ENCODE measurements around the gene MAPK1. TPM values are rescaled to one million over a fixed set of nuclear protein-coding genes. Genes with fewer than 3 reads are reported as not detected.

Gene MAPK1
- total and polyA plus RNA-seq, 12 donors, result 8.3 to 124 (median 101) TPM

DNA sequence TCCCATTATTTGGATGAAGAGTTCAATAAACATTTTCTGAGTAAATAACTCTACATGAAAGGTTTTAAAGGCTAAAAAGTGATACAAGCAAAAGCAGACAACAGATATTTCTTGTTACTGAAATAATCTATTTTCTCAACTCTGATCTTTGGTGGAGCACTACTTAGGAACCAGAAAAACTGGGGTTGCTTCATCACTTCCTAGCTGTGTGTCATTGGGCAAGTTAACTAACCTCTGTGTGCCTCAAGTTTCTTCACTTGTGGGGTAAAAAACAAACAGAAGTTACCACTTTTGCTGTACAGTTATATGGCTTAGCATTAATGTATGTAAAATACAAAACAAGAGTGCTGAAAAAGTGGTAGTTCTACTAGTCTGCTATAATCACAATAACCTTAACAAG, 5.6 kb downstream of the MAPK1 start:
- Histone ChIP-seq H3K9me3 (no peaks in the 10 kb centered on the region), H3K27me3 (no peaks in the 10 kb centered on the region), H3K4me3 (no peak overlapping the region), H3K27ac (peak overlapping the region in 2 of 10 donors; percentile 8 to 75), H3K36me3 (no peaks in the 10 kb centered on the region), H3K4me1 (peaks cover 19 to 96% (median 85%) of the 10 kb centered on the region in 9 donors)
- TF ChIP-seq, protein P1, sequence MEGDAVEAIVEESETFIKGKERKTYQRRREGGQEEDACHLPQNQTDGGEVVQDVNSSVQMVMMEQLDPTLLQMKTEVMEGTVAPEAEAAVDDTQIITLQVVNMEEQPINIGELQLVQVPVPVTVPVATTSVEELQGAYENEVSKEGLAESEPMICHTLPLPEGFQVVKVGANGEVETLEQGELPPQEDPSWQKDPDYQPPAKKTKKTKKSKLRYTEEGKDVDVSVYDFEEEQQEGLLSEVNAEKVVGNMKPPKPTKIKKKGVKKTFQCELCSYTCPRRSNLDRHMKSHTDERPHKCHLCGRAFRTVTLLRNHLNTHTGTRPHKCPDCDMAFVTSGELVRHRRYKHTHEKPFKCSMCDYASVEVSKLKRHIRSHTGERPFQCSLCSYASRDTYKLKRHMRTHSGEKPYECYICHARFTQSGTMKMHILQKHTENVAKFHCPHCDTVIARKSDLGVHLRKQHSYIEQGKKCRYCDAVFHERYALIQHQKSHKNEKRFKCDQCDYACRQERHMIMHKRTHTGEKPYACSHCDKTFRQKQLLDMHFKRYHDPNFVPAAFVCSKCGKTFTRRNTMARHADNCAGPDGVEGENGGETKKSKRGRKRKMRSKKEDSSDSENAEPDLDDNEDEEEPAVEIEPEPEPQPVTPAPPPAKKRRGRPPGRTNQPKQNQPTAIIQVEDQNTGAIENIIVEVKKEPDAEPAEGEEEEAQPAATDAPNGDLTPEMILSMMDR (IDR thresholded peaks at IDR 0.05), result no peak
- ATAC-seq, result no peak
- DNase-seq, result no peak
- intact Hi-C loops (cut with DNase I), result loop anchor here in 5 of 10 donors (5.0 to 10.0 kb wide), 4 partner anchors 47 to 73 kb away; no protein-coding TSS in a partner anchor

DNA sequence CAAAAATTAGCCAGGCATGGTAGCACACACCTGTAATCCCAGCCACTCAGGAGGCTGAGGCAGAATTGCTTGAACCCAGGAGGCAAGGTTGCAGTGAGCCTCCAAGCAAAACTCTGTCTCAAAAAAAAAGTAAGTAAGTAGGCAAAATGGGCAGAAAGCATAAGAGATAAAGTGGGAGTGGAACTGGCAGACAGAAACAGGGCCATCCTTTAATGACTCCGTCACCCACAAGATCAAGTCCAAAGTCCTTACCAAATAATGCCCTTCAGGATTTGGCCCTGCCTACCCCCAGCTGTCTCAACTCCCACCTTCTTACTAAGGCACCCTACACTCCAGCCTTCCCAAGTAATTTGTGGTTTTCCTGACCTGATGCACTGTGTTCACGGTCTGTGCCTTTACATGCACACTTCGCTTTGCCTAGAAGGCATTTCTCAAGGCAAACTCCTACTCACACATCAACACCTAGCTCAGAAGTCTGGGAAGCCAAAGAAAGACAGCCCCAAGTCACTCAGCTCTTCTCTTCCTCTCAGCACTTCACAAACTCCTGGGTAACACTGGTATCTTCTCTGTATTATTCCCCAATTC, 6.1 kb downstream of the MAPK1 start:
- ATAC-seq, result no peak
- 84 to 86% methylated on average over 3 of the region's 3 CpGs for WGBS, 2 donors
- Histone ChIP-seq H3K27ac (peak overlapping the region in 4 of 10 donors; percentile 8 to 75 (median 23)), H3K27me3 (no peaks in the 10 kb centered on the region), H3K4me3 (no peak overlapping the region), H3K36me3 (no peaks in the 10 kb centered on the region), H3K4me1 (peaks cover 20 to 100% (median 90%) of the 10 kb centered on the region in 9 donors), H3K9me3 (no peaks in the 10 kb centered on the region)
- TF ChIP-seq, protein P1 (IDR thresholded peaks at IDR 0.05), result no peak
- intact Hi-C loops (cut with DNase I), result loop anchor here in 5 of 10 donors (5.0 to 10.0 kb wide), 4 partner anchors 47 to 73 kb away; no protein-coding TSS in a partner anchor
- no peak for DNase-seq

DNA sequence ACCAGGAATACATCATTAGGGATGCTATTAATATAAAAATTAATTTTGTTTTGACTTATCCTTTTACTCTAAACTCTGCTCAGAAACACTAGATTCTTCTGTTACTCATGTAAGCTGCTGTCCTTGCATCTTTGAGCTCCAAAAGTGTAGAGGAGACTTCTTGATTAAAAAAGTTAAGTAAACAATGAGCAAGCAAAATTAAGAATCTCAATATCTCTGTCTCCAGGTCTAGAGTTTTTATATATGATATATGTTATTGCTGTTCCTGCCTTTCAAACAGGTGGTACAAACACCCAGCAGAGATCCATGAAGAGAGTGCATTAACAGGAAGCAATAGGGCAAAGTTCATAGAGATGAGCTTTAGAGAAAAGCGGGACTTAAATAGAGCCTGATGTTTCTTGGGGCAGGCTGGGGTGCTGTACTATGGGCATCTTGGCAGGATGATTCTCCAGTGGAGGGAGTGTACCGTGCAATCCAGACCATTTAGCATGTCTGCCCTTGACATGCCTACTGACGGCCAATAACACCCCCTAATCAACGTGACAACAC, 6.9 kb downstream of the MAPK1 start:
- Histone ChIP-seq H3K36me3 (no peaks in the 10 kb centered on the region), H3K4me1 (peaks cover 18 to 100% (median 92%) of the 10 kb centered on the region in 9 donors), H3K27me3 (no peaks in the 10 kb centered on the region), H3K9me3 (no peaks in the 10 kb centered on the region), H3K4me3 (no peak overlapping the region), H3K27ac (peak overlapping the region in 3 of 10 donors; percentile 16 to 75 (median 31))
- WGBS, 2 donors, result 59 to 74% methylated on average over 4 of the region's 4 CpGs
- DNase-seq, result no peak
- peak in 2 of 8 donors; percentile 16 to 37 for ATAC-seq
- TF ChIP-seq, protein P1 (IDR thresholded peaks at IDR 0.05), result no peak
- intact Hi-C loops (cut with DNase I), result loop anchor here in 5 of 10 donors (5.0 to 10.0 kb wide), 4 partner anchors 46 to 74 kb away; no protein-coding TSS in a partner anchor

DNA sequence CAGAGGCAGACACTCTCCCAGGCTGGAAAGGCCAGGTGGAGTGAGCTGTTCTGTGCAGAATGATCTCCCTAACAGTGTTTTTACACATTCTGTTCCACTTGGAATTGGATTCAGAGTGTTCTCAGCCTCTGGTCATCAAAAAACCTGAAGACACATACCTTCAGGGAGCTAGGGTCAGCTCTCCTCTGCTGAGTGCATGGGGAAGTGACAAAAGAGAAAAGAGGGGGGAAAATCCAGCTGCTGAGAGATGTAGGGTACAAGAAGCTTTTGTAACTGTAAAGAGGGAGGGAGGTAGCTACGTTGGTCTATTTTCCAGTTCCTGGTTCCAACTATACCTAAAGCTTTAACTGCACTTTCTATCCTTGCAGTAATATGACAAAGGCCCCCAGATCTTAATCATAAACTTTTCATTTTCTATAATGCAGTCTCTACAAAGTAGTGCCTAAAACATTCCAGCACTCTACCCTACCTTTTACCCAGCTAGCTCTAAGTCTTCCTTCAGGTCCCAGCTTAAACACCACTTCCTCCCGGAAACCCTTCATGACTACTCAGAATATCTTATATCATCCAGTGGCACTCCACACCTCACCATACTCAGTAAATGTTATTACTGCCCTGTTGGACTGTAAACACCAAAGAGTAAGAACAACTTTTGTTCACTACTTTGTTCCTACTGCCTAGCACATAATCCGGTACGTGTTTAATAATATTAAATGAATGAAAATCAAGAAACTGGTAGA, 9.2 kb downstream of the MAPK1 start:
- DNase-seq (no peak), ATAC-seq (peak in 2 of 8 donors; percentile 20 to 26)
- no peaks in the 10 kb centered on the region for H3K36me3 ChIP-seq
- intact Hi-C loops (cut with DNase I), result no loop called here
- H3K4me1 ChIP-seq, result peaks cover 15 to 98% (median 92%) of the 10 kb centered on the region in 9 donors
- H3K27me3 ChIP-seq, result no peaks in the 10 kb centered on the region
- H3K4me3 ChIP-seq, result no peak overlapping the region
- WGBS, 2 donors, result 61 to 66% methylated on average over 4 of the region's 4 CpGs
- no peaks in the 10 kb centered on the region for H3K9me3 ChIP-seq
- H3K27ac ChIP-seq, result peak overlapping the region in 4 of 10 donors; percentile 1 to 57 (median 18)
- TF ChIP-seq, protein P1 (IDR thresholded peaks at IDR 0.05), result no peak

Data from heart right ventricle (tissue), 16 donors.